Activated T-helper 17 cell treated with anti-CD3 and anti-CD28 coated beads, Interleukin-2, amount 50 U/mL, for 72 hours (primary cell): ENCODE results near the gene DBR1. TPM values are rescaled to one million over a fixed set of nuclear protein-coding genes. Genes with fewer than 3 reads are reported as not detected.
"Not testable (repeated sequence)": the region's sequence is repeated elsewhere in the genome, so short reads cannot be mapped to it uniquely, and the experiment has no call there.

Experiments used
- ATAC-seq: fragments of 150-1000 bp; cut with Tn5 transposase; replicated peaks from 2 replicates; pipeline ENCODE4 v1.10.0; 2021; ENCODE audit warnings: mild to moderate bottlenecking, moderate library complexity
- H3K27ac Mint-ChIP-seq: one replicate; pipeline ENCODE4 v1.8.0; 2022; ENCODE audit warnings: mixed read lengths
- H3K27me3 Mint-ChIP-seq: one replicate; pipeline ENCODE4 v1.8.0; 2022; ENCODE audit warnings: mixed read lengths
- H3K36me3 Mint-ChIP-seq: one replicate; pipeline ENCODE4 v1.8.0; 2022; ENCODE audit warnings: low read depth, mild to moderate bottlenecking, mixed read lengths
- H3K4me1 Mint-ChIP-seq: one replicate; pipeline ENCODE4 v1.8.0; 2022; ENCODE audit warnings: mixed read lengths
- H3K4me3 Mint-ChIP-seq: one replicate; pipeline ENCODE4 v1.8.0; 2022; ENCODE audit warnings: mild to moderate bottlenecking, mixed read lengths
- H3K9me3 Mint-ChIP-seq: one replicate; pipeline ENCODE4 v1.8.0; 2022; ENCODE audit warnings: mixed read lengths
- total RNA-seq, 2 donors: library from RNA; stranded (reverse); gene quantifications; one replicate each; pipeline ENCODE4 v1.2.3, GENCODE V29; 2022

Gene DBR1
- total RNA-seq, 2 donors from 2014 or later = 21.2 to 28.6 TPM

- no peaks in the 10 kb centered on the region for H3K4me1 Mint-ChIP-seq
- no peak for ATAC-seq
Observed at GRCh38 chr3:138154534-138154933, 20.2 kb downstream of the DBR1 start.

GRCh38 chr3:138148503-138148902 lies 26.2 kb downstream of the DBR1 start:
- peaks cover 2% of the 10 kb centered on the region for H3K9me3 Mint-ChIP-seq
- H3K27me3 Mint-ChIP-seq = no peaks in the 10 kb centered on the region
- H3K27ac Mint-ChIP-seq = no peak overlapping the region
- no peak for ATAC-seq
- H3K4me3 Mint-ChIP-seq = no peak overlapping the region
- H3K36me3 Mint-ChIP-seq = no peaks in the 10 kb centered on the region
- no peaks in the 10 kb centered on the region for H3K4me1 Mint-ChIP-seq

More at GRCh38 chr3:138154534-138154933, 20.2 kb downstream of the DBR1 start:
- Mint-ChIP-seq H3K9me3 (peaks cover 4% of the 10 kb centered on the region), H3K27me3 (no peaks in the 10 kb centered on the region), H3K4me3 (no peak overlapping the region), H3K27ac (no peak overlapping the region), H3K36me3 (no peaks in the 10 kb centered on the region)

GRCh38 chr3:138142181-138142580 lies 32.5 kb downstream of the DBR1 start:
- not testable (repeated sequence) for H3K27ac Mint-ChIP-seq, H3K9me3 Mint-ChIP-seq, ATAC-seq, H3K4me3 Mint-ChIP-seq, H3K36me3 Mint-ChIP-seq, H3K4me1 Mint-ChIP-seq
- H3K27me3 Mint-ChIP-seq = peaks cover 22% of the 10 kb centered on the region

- Mint-ChIP-seq H3K27me3 (peaks cover 26% of the 10 kb centered on the region), H3K9me3 (no peaks in the 10 kb centered on the region), H3K27ac (no peak overlapping the region), H3K36me3 (no peaks in the 10 kb centered on the region), H3K4me3 (no peak overlapping the region), H3K4me1 (no peaks in the 10 kb centered on the region)
- ATAC-seq = no peak
Observed at GRCh38 chr3:138140940-138141339, 33.8 kb downstream of the DBR1 start.

- Mint-ChIP-seq H3K4me3 (no peak overlapping the region), H3K27me3 (peaks cover 26% of the 10 kb centered on the region), H3K27ac (no peak overlapping the region), H3K9me3 (no peaks in the 10 kb centered on the region), H3K4me1 (no peaks in the 10 kb centered on the region), H3K36me3 (no peaks in the 10 kb centered on the region)
- ATAC-seq = no peak
Observed at GRCh38 chr3:138139691-138140090, 35.0 kb downstream of the DBR1 start.

GRCh38 chr3:138137861-138138260 lies 36.9 kb downstream of the DBR1 start:
- Mint-ChIP-seq H3K9me3 (no peaks in the 10 kb centered on the region), H3K36me3 (no peaks in the 10 kb centered on the region), H3K4me1 (no peaks in the 10 kb centered on the region), H3K27me3 (peaks cover 23% of the 10 kb centered on the region), H3K4me3 (no peak overlapping the region), H3K27ac (no peak overlapping the region)
- no peak for ATAC-seq

- peaks cover 14% of the 10 kb centered on the region for H3K27me3 Mint-ChIP-seq
Observed at GRCh38 chr3:138136201-138136600, 38.5 kb downstream of the DBR1 start.

GRCh38 chr3:138135833-138136194 lies 38.9 kb downstream of the DBR1 start:
- no peaks in the 10 kb centered on the region for H3K4me1 Mint-ChIP-seq
- H3K9me3 Mint-ChIP-seq = no peaks in the 10 kb centered on the region
- H3K27ac Mint-ChIP-seq = no peak overlapping the region
- no peak for ATAC-seq
- no peak overlapping the region for H3K4me3 Mint-ChIP-seq
- peaks cover 10% of the 10 kb centered on the region for H3K27me3 Mint-ChIP-seq
- no peaks in the 10 kb centered on the region for H3K36me3 Mint-ChIP-seq

More at GRCh38 chr3:138136201-138136600, 38.5 kb downstream of the DBR1 start:
- Mint-ChIP-seq H3K4me3 (no peak overlapping the region), H3K27ac (no peak overlapping the region), H3K4me1 (no peaks in the 10 kb centered on the region), H3K36me3 (no peaks in the 10 kb centered on the region), H3K9me3 (no peaks in the 10 kb centered on the region)
- ATAC-seq = no peak

- Mint-ChIP-seq H3K4me3 (no peak overlapping the region), H3K4me1 (no peaks in the 10 kb centered on the region), H3K9me3 (no peaks in the 10 kb centered on the region), H3K27me3 (peaks cover 7% of the 10 kb centered on the region), H3K27ac (no peak overlapping the region), H3K36me3 (no peaks in the 10 kb centered on the region)
- ATAC-seq = no peak
Observed at GRCh38 chr3:138135146-138135832, 39.4 kb downstream of the DBR1 start.

- Mint-ChIP-seq H3K4me1 (no peaks in the 10 kb centered on the region), H3K36me3 (no peaks in the 10 kb centered on the region), H3K4me3 (no peak within 1 kb of the TSS), H3K27me3 (peaks cover 4% of the 10 kb centered on the region), H3K9me3 (no peaks in the 10 kb centered on the region), H3K27ac (no peak within 1 kb of the TSS)
- ATAC-seq = no peak
Observed at GRCh38 chr3:138132239-138132638, 42.5 kb downstream of the DBR1 start, which contains the start of gene A4GNT. TSS of gene A4GNT (minus strand) at chr3:138132390. CDS start at chr3:138131256, 1,134 bp downstream.

- no peak overlapping the region for H3K27ac Mint-ChIP-seq
- peaks cover 13% of the 10 kb centered on the region for H3K27me3 Mint-ChIP-seq
- no peaks in the 10 kb centered on the region for H3K36me3 Mint-ChIP-seq
- no peaks in the 10 kb centered on the region for H3K9me3 Mint-ChIP-seq
- no peak overlapping the region for H3K4me3 Mint-ChIP-seq
- ATAC-seq = no peak
- no peaks in the 10 kb centered on the region for H3K4me1 Mint-ChIP-seq
Observed at GRCh38 chr3:138127636-138128365, 46.9 kb downstream of the DBR1 start.

- Mint-ChIP-seq H3K9me3 (no peaks in the 10 kb centered on the region), H3K36me3 (no peaks in the 10 kb centered on the region), H3K4me3 (no peak overlapping the region), H3K27me3 (peaks cover 16% of the 10 kb centered on the region), H3K4me1 (no peaks in the 10 kb centered on the region), H3K27ac (no peak overlapping the region)
- ATAC-seq = no peak
Observed at GRCh38 chr3:138125548-138126221, 49.0 kb downstream of the DBR1 start.

- Mint-ChIP-seq H3K4me3 (no peak overlapping the region), H3K4me1 (no peaks in the 10 kb centered on the region), H3K9me3 (no peaks in the 10 kb centered on the region), H3K27me3 (peaks cover 21% of the 10 kb centered on the region), H3K36me3 (no peaks in the 10 kb centered on the region), H3K27ac (no peak overlapping the region)
- no peak for ATAC-seq
Observed at GRCh38 chr3:138124706-138125355, 49.9 kb downstream of the DBR1 start.

GRCh38 chr3:138124188-138124587 lies 50.5 kb downstream of the DBR1 start:
- Mint-ChIP-seq H3K4me1 (no peaks in the 10 kb centered on the region), H3K27ac (no peak overlapping the region), H3K27me3 (peaks cover 21% of the 10 kb centered on the region), H3K4me3 (no peak overlapping the region), H3K9me3 (no peaks in the 10 kb centered on the region), H3K36me3 (no peaks in the 10 kb centered on the region)
- no peak for ATAC-seq
